GM20431 (cell line): ENCODE measurements around the gene TACC3.

ENCODE experiments used
- in situ Hi-C: fragments of 300-500 bp; cut with MseI, MboI; formaldehyde crosslinking; loops from one replicate; pipeline ENCODE4 v1.15.0; 2020; ENCODE audit warnings: low sequenced_read_pairs; ENCODE audit not compliant: unreplicated experiment

TACC3 gene

GRCh38 chr4:1721666-1722550, 587 bp downstream of the TACC3 start:
- in situ Hi-C loops: no loop called here

GRCh38 chr4:1722551-1723118, 1.3 kb downstream of the TACC3 start:
- in situ Hi-C loops: no loop called here

GRCh38 chr4:1723131-1723801, 1.9 kb downstream of the TACC3 start:
- in situ Hi-C loops: no loop called here

GRCh38 chr4:1725521-1725920, 4.2 kb downstream of the TACC3 start:
- in situ Hi-C loops: no loop called here

GRCh38 chr4:1726146-1726934, 5.0 kb downstream of the TACC3 start:
- in situ Hi-C loops: no loop called here

GRCh38 chr4:1727117-1728031, 6.1 kb downstream of the TACC3 start:
- in situ Hi-C loops: no loop called here

GRCh38 chr4:1728061-1728980, 7.0 kb downstream of the TACC3 start:
- in situ Hi-C loops: no loop called here

- in situ Hi-C loops: no loop called here
These were observed 9.3 kb downstream of the TACC3 start for GRCh38 chr4:1730532-1731135.

GRCh38 chr4:1731180-1731579, 9.9 kb downstream of the TACC3 start:
- in situ Hi-C loops: no loop called here

- in situ Hi-C loops: no loop called here
These were observed 11.6 kb downstream of the TACC3 start for GRCh38 chr4:1732911-1733310.

- in situ Hi-C loops: no loop called here
These were observed 13.9 kb downstream of the TACC3 start for GRCh38 chr4:1735215-1735614.

GRCh38 chr4:1736812-1737211, 15.5 kb downstream of the TACC3 start:
- in situ Hi-C loops: no loop called here

GRCh38 chr4:1737666-1738065, 16.3 kb downstream of the TACC3 start:
- in situ Hi-C loops: no loop called here

GRCh38 chr4:1738410-1738809, 17.1 kb downstream of the TACC3 start:
- in situ Hi-C loops: no loop called here

GRCh38 chr4:1739358-1739757, 18.0 kb downstream of the TACC3 start:
- in situ Hi-C loops: no loop called here

- in situ Hi-C loops: loop anchor here (5.0 to 10.0 kb wide), 2 partner anchors 72 to 165 kb away; no protein-coding TSS in a partner anchor
These were observed 18.8 kb downstream of the TACC3 start for GRCh38 chr4:1740021-1740545.

- in situ Hi-C loops: loop anchor here (5.0 to 10.0 kb wide), 2 partner anchors 71 to 164 kb away; no protein-coding TSS in a partner anchor
These were observed 19.9 kb downstream of the TACC3 start for GRCh38 chr4:1741208-1741607.
